G401.6 (cell line): Measurements from ENCODE around the gene ADD1.

Experiments
- FAIRE-seq: peaks from 2 replicates; lab custom pipeline; 2012; peaks lifted over from hg19 to GRCh38; lab: Jason Lieb, UNC

ADD1 gene

DNA sequence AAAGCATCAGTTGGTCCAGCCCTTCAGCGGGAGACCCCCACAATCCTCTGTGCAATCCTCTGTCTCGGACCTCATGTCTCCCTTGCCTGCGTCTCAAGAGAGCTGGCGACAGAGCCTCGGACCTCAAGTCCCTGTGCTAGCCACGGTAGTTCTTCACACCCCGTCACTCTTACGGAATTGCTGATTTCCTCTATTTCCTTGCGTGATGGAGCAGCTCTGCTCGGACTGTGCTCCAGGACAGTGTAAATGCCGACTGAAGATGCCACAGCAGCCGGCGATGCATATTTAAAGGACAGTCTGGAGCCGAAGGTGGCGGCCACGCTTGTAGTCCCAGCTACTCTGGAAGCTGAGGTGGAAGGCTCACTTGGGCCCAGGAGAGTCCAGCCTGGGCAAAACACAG, 121.6 kb downstream of the ADD1 start:
- FAIRE-seq: no peak

DNA sequence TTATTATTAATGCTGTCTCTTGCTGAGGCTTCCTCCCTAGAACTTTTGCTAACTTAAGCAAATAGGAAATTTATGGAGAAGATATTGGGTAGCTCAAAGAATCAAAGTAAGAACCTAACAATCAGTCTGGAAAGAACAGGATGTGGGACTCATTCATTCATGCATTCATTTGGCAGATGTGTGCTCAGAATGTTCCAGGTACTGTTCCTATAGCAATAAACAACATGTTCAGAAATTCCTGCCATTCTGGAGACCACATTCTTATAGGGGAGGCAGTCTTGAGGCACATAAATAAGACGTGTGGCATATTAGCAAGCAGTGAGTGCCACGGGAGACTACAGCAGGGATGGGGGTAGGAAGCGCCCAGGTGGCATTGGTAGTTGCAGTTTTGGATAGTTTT, 124.7 kb downstream of the ADD1 start:
- FAIRE-seq: no peak

DNA sequence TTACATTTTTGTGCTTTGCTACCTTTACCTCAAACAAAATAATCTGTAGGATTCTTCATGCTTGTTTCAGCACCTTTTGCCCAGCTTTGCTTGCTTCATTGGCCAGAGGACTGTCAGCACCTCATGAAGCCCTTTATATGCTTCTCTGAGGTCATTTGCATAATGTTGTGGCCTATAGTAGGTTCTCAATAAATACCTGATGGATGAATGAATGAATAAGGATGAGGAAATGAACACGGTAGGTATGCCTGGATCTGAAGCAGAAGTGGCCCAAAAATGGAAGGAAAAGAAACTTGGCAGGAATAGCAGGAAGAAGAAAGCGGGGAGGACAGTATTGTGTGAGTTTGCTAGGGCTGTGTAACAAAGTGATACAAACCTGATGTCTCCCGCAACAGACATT, 127.6 kb downstream of the ADD1 start:
- FAIRE-seq: no peak

DNA sequence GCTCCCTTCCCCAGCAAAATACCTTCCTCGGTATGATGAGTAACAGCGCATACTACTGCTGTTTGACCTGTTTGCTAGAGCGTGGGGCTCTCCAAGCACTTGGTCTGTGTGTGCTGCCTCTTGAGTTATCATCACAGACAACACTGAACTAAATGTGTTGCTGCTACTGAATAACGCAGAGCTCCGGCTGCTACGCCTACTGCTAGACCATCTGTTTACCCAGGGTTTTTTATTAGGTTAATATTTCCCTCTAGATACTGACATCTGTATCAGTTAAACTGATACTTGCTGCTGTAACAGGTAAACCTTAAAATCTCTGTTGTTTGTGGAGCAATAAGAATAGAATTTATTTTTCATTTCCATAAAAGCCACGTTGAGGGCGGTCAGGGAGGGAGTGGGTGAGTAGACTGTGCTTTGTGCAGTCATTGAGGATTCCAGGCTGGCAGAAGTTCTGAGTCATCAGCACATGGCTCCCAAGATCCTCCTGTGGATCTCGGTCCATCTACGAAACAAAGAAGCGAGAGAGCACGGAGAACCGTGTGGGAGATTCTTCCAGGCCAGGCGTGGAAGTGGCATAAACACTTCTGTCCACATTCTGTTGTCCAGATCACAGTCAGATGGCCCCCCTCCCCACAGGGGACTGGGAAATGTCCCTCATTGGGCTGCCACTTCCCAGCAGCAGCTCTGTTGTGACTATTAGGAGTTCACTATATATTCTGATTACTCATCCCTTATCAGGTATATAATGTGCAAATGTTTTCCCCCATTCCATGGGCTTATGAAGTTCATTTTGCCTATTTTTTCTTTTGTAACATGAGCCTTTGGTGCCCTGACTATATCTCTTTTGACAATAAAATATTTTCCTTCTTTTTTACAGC, 133.8 kb downstream of the ADD1 start:
- FAIRE-seq: no peak
